DMS153 (cell line): ENCODE data around the gene SNX27.
"Not testable (repeated sequence)": the region's sequence is repeated elsewhere in the genome, so short reads cannot be mapped to it uniquely, and the experiment has no call there.

Experiments used
- DNase-seq: peaks from one replicate; lab custom pipeline; 2025; lab: John Stamatoyannopoulos, UW

Gene SNX27

DNA sequence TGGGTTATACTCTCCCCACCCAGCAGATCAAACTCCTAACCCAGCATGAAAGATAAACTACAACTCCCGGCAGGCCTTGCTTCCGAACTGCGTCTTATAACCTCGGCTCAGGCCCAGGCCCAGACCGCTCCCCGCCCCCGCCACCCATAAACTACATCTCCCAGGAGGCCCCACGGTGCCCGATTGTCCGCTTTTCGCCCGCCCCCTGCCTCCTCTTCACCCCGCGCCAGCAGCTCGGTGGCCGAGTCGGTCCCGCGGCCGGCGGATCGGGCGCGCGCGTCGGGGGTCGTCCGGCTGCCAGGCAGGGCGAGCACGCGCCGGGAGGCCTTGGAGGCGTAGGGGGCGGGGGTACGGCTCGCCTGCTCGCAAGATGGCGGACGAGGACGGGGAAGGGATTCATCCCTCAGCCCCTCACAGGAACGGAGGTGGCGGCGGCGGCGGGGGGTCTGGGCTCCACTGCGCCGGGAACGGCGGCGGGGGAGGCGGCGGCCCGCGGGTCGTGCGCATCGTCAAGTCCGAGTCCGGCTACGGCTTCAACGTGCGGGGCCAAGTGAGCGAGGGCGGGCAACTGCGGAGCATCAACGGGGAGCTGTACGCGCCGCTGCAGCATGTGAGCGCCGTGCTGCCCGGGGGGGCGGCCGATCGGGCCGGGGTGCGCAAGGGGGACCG, at the start of gene SNX27:
Gene SNX27, plus strand, starts transcription at position 219 of the 669 bp plus-strand sequence. Its CDS starts 152 bp downstream, at position 371.
- DNase-seq, result peak; percentile 88

GRCh38 chr1:151562661-151563060, 49.2 kb upstream of the SNX27 start:
- no peak for DNase-seq

DNA sequence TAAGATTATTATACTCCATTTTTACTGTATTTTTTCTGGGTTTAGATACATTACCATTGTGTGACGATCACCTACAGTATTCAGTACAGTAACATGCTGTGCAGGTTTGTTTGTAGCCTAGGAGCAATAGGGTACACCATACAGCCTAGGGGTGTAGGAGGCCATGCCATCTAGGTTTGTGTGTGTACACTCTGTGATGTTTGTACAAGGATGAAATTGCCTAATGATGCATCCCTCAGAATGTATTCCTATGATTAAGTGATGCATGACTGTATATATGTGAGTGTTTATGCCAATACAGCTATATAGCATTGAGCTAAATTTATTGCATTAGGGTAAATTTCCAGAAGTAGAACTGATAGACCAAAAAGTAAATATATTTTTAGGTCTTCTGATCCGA, 48.5 kb upstream of the SNX27 start:
- DNase-seq, result no peak

DNA sequence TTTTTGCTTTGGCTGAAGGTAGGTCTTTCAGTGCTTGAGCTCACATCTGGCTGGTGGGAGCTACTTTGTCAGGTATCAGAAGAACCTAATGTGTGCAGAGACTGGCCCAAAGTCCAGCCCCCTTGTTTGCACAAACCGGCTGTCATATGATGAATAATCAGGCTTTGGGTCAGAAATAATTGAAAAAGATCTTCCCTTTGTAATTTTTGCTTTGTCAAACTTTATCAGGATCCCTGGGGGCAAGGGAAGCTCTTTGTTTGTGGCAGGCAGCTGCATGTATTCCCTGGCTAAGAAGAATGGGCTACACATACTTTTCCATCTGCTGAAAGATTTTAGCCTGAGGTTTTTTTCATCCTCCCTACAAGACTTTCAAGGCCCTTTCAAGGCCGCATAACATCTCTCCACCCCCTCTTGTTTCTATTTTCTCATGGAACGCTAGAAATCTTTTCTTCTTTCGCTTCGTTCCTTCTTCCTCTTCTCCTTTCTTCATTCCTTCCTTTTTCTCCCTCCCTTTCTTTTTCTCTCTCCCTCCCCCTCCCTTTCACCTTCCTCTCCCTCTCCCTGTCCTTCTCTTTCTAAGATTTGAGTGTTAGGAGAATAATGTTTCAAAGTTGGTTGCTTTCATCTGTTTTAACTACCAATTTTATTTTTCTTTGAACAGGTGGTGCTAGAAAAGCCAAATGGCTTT, 46.2 kb upstream of the SNX27 start:
- no peak for DNase-seq

GRCh38 chr1:151568626-151569088, 43.2 kb upstream of the SNX27 start:
- no peak for DNase-seq

- DNase-seq, result peak; percentile 34
These were observed 41.0 kb upstream of the SNX27 start for GRCh38 chr1:151570819-151571218.

GRCh38 chr1:151574575-151575529, 37.0 kb upstream of the SNX27 start:
- no peak for DNase-seq

DNA sequence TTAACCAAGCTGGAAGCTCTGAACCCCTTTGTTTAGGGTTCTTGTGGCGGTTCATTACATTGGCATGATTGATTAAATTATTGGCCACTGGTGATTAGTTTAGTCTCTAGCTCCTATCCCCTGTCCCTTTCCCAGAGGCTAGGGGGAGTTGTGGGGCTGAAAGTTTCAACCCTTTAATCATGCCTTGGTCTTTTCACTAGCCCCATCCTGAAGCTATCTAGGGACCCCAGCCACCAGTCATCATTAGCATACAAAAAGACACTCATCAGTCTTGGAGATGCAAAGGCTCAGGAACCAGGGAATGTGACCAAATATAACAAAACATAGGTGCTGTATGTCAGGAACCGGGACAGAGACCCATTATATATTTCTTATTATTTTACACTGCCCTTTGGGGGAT, 34.7 kb upstream of the SNX27 start:
- no peak for DNase-seq

DNA sequence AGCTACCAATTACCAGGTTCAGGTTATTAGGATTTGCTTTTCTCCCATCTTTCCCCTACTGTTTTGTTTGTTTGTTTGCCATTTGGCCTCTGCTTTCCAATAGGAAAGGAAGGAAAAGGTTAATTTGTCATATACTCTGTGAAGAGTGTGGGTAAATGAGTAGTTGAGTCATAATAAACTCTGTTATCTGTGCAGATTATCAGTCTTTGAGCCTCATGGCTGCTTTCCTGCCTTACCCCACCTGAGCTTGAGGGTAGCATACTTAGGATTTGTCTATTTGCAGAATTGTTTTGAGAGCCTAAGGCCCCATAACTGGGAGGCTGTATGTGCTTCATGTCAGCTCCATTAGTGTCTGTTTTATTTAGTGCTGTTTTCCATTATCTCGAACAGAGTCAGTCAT, 32.9 kb upstream of the SNX27 start:
- no peak for DNase-seq

GRCh38 chr1:151579436-151580225, 32.2 kb upstream of the SNX27 start:
- DNase-seq, result no peak

- no peak for DNase-seq
These were observed 30.4 kb upstream of the SNX27 start for GRCh38 chr1:151581451-151581850.

GRCh38 chr1:151581921-151582320, 29.9 kb upstream of the SNX27 start:
- no peak for DNase-seq

DNA sequence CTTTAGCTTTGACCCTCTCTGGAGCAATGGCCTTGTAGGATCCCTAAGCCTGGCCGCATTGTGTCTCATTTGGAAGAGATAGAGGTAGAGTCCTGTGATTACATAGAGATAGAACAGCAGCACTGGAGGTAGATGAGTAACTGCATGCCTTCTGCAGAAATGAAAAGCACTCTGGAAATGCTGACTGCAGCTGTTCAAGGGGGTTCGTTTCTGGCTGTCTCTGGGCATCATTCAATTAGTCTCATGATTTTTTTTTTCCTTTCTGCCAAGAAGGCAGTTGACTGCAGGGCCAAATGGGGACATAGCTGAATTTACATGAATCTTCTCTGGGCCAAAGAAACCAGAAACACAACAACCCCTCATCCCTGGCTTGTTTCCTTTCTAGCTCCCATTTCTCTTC, 28.1 kb upstream of the SNX27 start:
- DNase-seq, result no peak

GRCh38 chr1:151584278-151584677, 27.6 kb upstream of the SNX27 start:
- no peak for DNase-seq

GRCh38 chr1:151584780-151585179, 27.1 kb upstream of the SNX27 start:
- DNase-seq, result no peak

DNA sequence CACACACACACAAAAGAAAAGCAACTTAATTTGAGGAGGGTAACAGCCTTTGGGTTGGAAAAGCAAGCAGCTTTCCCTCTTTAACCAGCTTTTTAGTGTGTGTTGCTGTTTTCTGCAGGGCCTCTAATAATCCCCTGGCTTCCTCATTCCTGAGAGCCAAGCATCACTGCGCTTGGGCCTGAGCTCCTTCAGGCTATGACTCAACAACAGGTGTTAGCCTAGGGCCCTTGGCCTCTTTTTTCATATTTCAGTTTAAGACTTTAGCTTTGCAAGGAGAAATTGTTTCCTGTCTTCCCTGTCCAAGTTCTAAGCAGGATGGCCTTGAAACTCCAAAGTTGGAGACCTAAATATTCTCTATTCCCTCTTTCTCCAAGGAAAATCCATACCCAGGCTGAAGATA, 26.2 kb upstream of the SNX27 start:
- DNase-seq, result no peak

DNA sequence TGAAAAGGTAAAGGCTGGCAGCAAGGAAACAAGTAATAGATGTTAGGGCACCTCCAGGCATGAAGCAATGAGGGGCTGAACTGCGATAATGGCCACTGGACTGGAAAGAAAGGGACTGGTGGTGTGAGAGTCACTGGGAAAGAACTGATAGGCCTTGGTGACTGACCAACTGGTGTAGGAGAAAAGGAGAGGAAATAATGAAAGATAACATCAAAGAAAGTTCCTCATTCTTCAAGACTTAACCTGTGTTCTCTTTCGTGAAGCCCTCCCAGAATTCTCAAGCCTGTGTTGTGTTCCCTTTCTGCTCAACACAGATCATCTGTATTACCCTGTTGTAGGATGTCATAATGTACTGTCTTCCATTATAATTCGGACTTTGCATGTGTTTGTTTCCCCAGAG, 20.9 kb upstream of the SNX27 start:
- DNase-seq, result no peak

- DNase-seq, result no peak
These were observed 18.1 kb upstream of the SNX27 start for GRCh38 chr1:151593730-151594129.

- DNase-seq, result peak; percentile 78
These were observed 17.7 kb upstream of the SNX27 start for GRCh38 chr1:151594143-151594625.

DNA sequence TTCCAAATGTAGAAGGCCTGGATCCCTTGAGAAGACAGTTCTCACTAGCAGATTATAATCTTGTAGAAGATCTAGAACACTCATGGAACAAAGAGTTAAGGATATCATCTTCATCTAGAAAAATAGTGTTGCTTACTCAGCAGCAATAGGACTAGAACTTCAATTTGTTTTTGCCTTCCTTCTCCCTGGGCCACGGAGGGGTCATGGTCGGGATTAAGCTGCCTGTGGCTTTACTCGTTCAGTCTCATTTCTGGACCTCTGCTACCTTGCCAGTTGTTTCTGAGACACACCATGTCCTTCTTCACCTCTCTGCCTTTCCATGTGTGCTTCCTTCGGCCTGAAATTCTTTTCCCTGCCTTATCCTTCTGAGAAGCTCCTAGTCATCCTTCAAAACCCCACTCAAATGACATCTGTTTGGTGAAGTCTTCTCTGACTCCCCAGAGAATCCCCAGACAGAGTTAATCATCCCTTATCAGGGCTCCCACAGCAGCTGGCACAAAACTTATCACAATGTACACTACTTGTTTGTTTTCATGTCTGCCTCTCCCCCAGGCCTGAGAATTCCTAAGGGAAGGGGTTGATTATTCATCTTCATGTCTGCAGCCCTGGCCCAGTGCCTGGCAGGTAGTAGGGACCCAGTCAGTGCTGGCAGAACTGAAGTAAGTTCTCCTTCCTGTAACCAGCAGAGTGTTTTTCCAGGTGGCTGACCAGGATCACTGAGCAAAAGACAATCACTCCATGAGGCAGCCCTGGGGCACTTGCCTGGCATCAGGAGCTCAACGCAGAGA, 15.5 kb upstream of the SNX27 start:
- no peak for DNase-seq

DNA sequence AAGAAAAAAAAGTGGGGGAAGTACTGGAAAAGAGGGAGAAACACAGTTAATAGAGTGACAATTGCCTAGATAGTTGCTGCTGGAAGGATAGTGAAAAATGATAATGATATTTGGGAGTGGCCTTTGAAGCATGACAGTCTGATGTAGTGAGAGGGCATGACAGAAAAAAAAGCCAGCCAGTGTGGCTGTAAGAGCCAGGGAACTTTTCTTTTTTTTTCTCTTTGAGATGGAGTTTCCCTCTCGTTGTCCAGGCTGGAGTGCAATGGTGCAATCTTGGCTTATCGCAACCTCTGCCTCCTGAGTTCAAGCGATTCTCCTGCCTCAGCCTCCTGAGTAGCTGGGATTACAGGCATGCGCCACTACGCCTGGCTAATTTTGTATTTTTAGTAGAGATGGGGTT, 9.3 kb upstream of the SNX27 start:
- not testable (repeated sequence) for DNase-seq
